Activated T-cell treated with anti-CD3 and anti-CD28 coated beads for 24 hours (primary cell): ENCODE results near the gene INPP5A.

ENCODE experiments used
- DNase-seq: peaks from one replicate; pipeline ENCODE4 v3.0.0-alpha.2; 2020; ENCODE audit warnings: low read depth

The INPP5A gene

DNA sequence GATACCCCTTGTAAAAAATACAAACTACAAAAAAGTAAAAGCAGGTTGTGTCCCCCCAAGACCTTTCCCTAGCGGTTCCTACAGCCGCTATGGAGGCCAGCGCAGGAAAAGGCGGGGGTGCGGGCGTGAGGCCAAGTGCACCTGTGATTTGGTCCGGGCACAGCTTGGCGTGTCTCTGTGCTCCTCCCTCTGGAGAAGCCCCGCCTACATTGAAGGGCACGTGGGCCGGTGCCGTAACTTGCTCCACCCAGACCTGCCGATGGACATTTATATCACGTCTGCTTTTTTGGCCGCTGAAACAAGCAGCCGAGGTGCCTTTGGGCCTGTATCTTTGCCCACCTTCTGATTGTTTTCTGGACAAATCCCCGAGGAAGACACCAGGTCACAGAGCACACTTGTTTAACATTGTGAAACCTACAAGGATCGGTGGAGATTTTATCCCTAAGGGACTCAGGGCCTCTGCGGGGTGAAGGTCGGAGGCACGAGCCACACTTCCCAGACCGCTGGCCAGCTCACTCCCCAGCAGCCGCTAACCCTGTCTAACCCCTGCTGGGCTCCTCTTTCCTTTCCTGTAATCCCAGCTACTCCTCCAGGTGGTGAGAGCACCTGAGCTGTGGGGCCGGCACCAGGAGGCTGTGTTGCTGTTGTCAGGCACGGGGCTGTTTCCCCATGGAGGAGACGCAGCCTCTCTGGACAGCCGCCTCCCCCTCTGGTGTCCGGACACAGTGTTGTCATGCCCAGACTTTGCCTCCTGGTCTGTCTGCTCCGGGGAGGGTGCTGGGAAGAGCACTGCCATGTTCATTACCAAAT, 18.8 kb upstream of the INPP5A start:
- no peak for DNase-seq

GRCh38 chr10:132519382-132520176, 18.0 kb upstream of the INPP5A start:
- no peak for DNase-seq

GRCh38 chr10:132520177-132520811, 17.3 kb upstream of the INPP5A start:
- DNase-seq, result no peak

DNA sequence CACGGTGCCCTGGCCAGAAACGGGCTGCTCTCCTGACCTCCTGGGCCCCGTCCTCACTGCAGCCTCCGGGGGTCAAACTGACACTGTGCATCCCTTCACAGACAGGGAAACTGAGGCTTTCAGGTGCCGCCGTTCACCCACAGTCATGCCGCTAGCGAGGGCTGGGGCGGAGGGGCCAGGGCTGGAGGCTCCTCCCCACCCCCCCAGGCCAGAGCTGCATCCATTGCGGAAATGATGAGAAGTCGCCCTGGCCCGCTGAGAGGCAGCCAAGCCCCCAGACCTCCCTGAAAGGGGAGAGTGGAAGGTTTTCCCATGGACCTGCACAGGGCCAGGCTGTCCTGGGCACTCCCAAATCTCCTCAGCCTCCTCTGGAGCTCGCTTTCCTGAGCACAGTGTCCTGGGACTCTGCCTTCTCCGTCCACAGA, 16.5 kb upstream of the INPP5A start:
- DNase-seq, result no peak

GRCh38 chr10:132521466-132522102, 16.0 kb upstream of the INPP5A start:
- DNase-seq, result no peak

DNA sequence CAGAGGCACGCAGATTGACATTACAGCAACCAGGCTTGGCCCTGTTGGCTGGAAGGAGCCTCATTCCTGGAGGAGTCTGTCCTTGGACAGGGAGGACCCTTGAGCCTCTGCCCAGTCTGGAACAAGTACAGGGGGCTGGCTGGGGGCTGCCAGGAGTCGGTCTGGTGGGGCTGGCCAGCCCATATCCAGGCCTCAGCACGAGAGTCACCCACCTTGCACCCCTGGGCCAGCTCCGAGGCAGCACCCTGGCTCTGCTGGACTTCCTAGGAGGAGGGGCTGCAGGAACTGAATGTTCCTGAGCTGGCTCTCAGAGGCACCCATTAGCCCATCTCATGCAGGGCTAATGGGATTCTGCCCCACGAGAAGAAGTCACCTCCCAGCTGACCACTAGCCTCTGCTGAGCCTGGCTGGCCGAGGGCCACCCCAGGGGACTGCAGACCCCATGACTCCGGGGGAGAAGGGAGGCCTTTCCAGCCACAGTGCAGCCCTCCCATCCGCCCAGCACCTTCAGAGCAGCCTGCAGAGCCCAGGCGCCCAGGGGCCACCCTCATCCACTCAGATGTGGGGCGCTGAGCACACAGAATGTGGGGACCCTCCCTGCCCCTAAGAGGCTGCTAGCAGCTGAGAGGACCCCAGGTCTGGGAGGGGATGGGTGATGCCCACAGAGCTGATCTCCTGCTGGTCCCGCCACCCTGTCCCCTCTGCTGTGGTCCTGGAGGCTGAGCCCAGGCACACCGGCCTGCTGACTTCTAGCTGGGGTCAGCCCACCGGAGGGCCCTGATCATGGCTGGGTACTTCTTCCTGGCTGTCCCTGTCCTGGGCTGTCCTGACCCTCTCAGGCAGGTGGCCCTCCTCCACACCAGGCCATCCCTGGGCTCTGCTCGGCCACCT, 14.8 kb upstream of the INPP5A start:
- DNase-seq, result no peak

DNA sequence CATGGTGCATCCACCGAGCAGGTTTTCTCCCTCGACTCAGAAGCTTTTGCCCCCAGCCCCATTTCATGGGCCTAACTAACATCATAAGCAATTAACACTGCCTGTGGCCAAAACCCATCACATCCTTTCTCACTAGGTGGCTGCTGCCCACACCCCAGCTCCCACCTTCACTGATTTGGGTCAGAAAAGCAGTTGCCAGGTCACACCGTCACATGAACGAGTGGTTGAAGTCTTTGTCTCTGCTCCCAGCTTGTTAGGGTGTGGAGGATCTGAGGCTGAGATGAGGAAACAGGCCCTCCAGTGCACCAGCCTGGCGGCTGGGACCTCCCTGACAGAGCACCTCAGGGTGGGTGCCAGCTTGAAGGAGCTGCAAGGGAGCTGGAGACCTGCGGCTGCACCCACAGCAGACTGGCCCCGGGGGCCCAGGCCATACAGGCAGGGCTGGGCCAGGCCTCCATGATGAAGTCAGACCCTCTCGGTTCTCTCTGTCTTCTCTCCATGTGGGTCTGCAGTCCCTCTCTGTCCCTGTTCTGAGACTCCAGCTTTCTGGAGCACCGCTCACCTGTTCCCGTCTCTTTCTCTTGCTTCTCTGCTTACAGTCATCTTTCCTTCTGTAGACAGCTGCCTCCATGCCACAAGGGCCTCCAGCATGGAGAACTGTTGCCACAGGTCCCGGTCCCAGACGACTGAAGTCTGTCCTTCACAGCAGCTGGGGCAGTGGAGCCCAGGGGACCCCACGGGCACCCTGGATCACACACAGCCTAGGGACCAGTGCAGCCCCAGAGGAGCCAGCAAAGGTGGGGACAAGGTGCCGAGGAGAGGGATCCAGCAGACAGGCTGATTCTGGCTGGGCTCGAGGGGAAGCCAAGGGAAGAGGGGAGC, 13.8 kb upstream of the INPP5A start:
- no peak for DNase-seq

GRCh38 chr10:132524443-132525285, 12.9 kb upstream of the INPP5A start:
- no peak for DNase-seq

DNA sequence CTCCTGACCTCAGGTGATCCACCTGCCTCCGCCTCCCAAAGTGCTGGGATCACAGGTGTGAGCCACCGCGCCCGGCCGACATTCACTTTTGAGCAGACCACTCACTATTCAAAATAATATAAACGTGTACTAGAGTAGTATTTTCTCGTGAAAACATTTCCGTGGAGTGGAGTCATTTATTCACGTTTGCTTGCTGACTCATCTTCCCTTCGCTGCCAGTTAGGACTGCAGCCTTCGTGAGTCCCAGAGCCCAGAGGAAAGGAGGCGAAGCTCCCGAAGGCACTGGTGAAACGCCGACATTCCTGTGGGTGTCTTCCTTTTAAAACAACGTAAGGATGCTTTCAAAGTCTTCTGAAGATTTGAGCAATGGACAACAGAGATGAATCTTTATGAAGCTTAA, 10.9 kb upstream of the INPP5A start:
- no peak for DNase-seq

DNA sequence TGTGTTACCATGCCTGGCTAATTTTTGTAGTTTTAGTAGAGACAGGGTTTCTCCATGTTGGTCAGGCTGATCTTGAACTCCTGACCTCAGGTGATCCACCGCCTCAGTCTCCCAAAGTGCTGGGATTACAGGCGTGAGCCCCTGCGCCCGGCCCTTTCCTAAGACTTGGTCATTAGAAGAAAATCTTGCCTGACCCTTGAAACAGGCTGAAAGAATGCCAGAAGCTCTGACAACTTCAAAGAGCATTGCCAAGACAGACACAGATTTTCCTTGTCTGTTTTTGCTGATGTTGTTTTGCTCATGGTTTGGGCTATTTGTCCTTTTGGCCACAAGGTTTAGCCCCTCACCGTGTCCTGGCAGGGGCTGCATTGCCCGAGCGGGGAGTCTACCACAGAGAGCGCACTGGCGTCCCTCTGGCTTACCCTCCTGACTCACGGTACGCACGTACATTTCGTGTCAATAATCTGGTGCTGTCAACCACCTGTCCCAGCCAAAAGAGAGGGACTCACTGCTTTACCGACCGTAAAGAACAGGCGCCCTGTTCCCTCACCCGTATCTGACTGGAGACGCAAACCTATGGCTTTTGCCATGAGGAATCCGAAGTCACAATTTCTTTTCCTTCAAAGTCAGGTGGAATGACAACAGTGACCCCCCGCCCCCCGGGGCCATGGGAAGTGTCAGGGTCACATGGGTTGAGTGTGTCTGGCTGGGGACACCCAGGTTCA, 10.1 kb upstream of the INPP5A start:
- no peak for DNase-seq

DNA sequence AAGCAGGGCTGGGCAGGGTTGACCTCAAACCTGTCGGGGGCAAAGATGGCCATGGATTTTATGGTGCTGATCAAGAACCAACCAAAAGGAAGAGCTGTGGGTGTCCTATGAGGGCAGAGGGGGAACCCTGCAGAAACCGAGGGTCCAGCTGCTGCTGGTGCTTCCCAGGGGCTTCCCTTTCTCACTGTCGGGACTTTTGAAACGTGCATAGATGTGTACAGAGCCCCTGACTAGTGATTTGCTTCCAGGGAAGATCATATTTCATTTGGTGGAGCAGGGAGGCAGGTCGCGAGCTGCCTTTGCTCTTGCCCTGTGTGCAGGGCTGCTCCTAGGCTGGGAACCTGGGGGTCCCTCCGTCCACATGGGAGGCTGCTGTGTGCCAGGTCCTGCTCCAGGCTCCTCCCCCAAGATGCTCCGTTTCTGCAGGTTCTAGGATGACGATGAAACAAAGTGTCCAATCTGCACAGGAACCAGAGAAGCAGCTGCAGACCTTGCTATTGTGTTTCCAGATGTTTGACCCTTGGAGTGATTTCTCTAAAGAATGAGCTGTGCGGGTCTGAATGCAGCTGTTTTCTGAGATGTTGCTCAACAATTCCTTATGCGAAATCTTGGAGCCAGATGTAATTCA, 9.4 kb upstream of the INPP5A start:
- no peak for DNase-seq

DNA sequence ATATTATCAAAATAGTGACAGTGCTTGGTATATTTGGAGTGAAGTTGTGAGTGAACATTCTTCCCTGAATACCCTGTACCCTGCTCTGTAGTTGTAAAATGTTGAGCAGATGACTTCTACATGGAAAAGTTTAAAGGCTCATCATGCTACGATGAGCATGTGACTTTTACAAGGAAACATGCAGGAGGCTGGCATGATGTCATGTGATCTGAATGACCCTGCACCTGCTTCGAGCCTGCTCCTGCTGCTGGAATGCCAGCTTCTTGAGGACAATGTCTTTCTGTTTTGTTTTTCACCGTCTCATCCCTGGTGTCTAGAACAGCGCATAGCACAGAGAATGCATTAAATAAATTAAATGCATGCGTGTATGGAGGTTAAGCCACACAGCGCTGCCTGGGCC, 5.4 kb upstream of the INPP5A start:
- no peak for DNase-seq

GRCh38 chr10:132532749-132533560, 4.6 kb upstream of the INPP5A start:
- DNase-seq, result no peak

DNA sequence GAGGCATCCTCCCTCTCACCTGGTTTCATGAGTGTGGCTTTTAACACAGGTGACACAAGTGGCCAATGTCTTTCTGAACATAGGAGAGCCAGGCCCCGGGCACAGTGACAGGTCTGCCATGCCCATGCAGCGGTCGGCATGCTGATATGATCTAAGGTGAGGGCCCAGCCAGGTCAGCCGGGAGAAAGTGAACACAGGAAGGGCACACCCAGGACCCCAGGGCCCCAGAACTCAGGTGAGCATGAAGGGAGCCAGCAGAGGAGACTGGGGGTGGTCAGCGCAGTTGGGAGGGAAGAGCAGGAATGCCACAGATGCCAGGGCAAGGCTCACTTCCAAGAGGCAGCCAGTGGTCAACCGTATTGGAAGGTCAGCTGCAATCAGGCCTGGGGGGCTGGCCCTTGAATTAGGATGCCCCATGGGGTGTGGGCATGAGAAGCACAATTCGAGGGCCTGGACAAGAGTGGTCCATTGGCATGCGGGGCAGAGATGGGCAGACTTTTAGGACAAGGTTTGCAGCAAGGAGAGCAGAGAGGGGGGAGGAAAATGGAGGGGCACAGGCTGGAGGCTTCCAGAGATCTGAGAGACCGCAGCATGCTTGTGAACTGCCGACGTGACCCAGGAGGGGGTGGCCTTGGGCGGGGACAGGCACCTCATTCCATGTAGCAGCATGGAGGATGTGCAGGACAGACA, 3.9 kb upstream of the INPP5A start:
- no peak for DNase-seq

DNA sequence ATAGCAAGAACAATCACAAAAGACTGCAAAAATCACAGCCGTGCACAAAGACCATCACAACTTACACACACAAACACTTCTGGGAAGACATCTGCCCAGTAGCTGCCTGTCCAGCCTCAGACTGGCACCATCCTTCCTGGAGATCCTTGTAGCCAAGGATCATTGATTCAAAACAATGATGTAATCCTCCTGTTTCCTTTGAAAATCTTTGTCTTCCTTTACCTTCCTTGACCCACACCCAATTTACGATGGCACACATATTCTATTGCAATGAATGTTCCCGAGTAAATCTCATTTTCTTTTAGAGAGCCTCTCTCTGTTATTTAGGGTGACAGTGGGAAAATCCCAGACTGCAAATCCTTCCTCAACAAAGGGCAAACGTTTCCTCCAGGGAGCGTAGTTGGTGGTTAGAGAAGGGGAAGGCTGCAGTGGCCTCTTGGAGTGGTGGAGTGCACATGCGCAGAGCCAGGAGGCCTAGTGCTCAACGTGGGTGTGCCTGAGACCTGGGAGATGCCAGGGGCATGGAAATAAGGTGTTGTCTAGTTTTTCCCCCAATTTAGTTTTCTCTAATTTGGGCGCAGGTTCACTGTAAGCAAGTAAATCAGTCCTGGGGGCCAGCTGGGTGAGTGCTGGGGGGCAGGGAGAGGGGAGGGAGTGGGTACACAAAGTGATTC, 3.1 kb upstream of the INPP5A start:
- no peak for DNase-seq

DNA sequence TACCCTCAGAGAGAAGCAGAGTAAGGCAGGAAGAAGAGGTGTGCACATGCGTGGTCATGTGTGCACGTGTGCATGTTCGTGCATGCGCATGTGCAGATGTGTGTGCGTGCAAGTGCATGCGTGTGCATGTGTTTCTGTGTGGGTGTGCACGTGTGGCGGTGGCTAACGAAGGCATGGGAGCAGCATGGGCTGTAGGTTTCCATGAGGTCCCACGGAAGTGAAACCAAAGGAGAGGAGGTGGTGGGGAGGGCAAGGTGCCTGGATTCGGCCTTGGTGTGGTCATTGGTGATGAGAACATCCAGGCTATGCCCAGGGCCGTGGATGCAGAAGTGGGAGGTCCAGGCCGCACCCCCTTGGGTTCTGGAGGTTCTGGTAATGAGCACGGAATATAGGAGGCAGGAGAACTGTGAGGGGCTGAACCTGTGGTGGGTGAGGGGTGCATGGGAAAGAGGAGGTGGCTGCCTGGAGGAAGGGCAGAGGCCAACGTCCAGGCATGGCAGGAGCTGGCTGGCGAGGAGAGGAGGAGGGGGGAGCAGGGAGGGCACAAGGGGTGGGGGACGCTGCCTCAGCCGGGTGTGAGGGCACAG, 2.4 kb upstream of the INPP5A start:
- no peak for DNase-seq
